Measurements from ENCODE around the gene SF3B5.
"Not testable (repeated sequence)": the region's sequence is repeated elsewhere in the genome, so short reads cannot be mapped to it uniquely, and the experiment has no call there.

SF3B5 gene

GRCh38 chr6:144133225-144133821 lies 38.0 kb upstream of the SF3B5 start:
- H3K9ac ChIP-seq (ENCODE audit: low read length in 5 of 5) = no peak overlapping the region
- H3K27ac ChIP-seq (ENCODE audit: low read depth, low read length) = no peak overlapping the region
- H3K27me3 ChIP-seq (ENCODE audit: control insufficient read depth in 5 of 5, insufficient read depth in 4 of 5, low read length in 5 of 5) = no peaks in the 10 kb centered on the region
- no peak overlapping the region for H3K4me3 ChIP-seq (ENCODE audit: low read depth in 1 of 5, low read length in 5 of 5)
- H3K4me1 ChIP-seq (ENCODE audit: control insufficient read depth in 5 of 5, insufficient read depth in 5 of 5, low read length in 5 of 5) = no peaks in the 10 kb centered on the region
- H3K9me3 ChIP-seq (ENCODE audit: control insufficient read depth in 5 of 5, low read length in 5 of 5) = no peaks in the 10 kb centered on the region
- H3K36me3 ChIP-seq (ENCODE audit: control insufficient read depth in 5 of 5, insufficient read depth in 5 of 5, low read length in 5 of 5) = no peaks in the 10 kb centered on the region

DNA sequence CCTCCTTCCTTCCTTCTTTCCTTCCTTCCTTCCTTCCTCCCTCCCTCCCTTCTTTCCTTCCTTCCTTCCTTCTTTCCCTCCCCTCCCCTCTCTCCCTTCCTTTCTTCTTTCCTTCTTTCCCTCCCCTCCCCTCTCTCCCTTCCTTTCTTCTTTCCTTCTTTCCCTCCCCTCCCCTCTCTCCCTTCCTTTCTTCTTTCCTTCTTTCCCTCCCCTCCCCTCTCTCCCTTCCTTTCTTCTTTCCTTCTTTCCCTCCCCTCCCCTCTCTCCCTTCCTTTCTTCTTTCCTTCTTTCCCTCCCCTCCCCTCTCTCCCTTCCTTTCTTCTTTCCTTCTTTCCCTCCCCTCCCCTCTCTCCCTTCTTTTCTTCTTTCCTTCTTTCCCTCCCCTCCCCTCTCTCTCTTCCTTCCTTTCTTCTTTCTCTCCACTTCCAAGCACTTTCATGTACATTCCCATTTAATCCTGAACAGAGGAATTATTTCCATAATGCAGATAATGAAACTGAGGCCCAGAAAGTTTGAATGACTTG lies 36.9 kb upstream of the SF3B5 start:
- H3K9ac ChIP-seq (ENCODE audit: low read length in 5 of 5); H3K27me3 ChIP-seq (ENCODE audit: control insufficient read depth in 5 of 5, insufficient read depth in 4 of 5, low read length in 5 of 5); H3K36me3 ChIP-seq (ENCODE audit: control insufficient read depth in 5 of 5, insufficient read depth in 5 of 5, low read length in 5 of 5); H3K4me1 ChIP-seq (ENCODE audit: control insufficient read depth in 5 of 5, insufficient read depth in 5 of 5, low read length in 5 of 5); H3K4me3 ChIP-seq (ENCODE audit: low read depth in 1 of 5, low read length in 5 of 5); H3K9me3 ChIP-seq (ENCODE audit: control insufficient read depth in 5 of 5, low read length in 5 of 5); H3K27ac ChIP-seq (ENCODE audit: low read depth, low read length): not testable (repeated sequence)

DNA sequence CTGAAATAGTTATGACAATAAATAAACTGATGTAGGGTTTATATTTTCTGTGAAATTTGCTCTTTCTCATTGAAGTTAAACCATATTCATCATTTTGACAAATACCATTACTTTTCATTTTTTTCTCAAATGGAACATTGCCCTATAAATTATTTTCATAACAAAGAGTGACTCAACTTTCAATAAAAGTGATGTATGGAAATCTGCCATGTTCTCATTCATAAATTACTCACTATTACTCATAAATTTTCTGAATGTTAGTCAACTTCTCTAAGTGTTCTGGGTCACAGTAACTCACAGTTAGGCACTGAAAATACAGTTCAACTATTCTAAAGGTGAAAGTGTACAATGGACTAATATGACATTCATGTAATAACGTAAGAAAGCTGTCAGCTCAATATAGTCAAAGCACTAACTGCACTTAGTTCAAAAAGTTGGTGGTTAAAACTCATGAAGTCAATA lies 35.9 kb upstream of the SF3B5 start:
- Histone ChIP-seq H3K27ac (ENCODE audit: low read depth, low read length) (no peak overlapping the region), H3K27me3 (ENCODE audit: control insufficient read depth in 5 of 5, insufficient read depth in 4 of 5, low read length in 5 of 5) (no peaks in the 10 kb centered on the region), H3K4me1 (ENCODE audit: control insufficient read depth in 5 of 5, insufficient read depth in 5 of 5, low read length in 5 of 5) (no peaks in the 10 kb centered on the region), H3K36me3 (ENCODE audit: control insufficient read depth in 5 of 5, insufficient read depth in 5 of 5, low read length in 5 of 5) (no peaks in the 10 kb centered on the region), H3K9me3 (ENCODE audit: control insufficient read depth in 5 of 5, low read length in 5 of 5) (no peaks in the 10 kb centered on the region), H3K9ac (ENCODE audit: low read length in 5 of 5) (no peak overlapping the region), H3K4me3 (ENCODE audit: low read depth in 1 of 5, low read length in 5 of 5) (no peak overlapping the region)

DNA sequence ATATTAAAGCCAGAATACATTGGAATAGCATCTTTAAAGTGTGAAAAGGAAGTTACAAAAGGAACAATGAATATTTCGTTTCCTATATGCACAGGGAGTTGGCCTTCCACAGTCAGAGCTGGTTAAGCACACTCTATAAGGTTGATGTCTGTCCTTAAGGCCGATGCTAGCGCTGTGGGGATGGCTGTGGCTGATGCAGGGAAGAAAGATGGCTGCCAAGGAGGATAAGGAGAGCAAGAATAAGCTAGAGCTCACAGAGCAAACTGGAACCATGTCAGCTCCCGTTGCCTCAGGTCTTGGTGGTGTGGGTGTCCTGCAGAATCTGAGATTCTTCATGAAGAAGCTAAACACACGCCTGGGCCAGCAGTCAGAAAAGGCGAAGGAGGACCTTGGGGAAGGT lies 34.1 kb upstream of the SF3B5 start:
- H3K27me3 ChIP-seq (ENCODE audit: control insufficient read depth in 5 of 5, insufficient read depth in 4 of 5, low read length in 5 of 5) = no peaks in the 10 kb centered on the region
- H3K9me3 ChIP-seq (ENCODE audit: control insufficient read depth in 5 of 5, low read length in 5 of 5) = no peaks in the 10 kb centered on the region
- no peak overlapping the region for H3K4me3 ChIP-seq (ENCODE audit: low read depth in 1 of 5, low read length in 5 of 5)
- no peaks in the 10 kb centered on the region for H3K36me3 ChIP-seq (ENCODE audit: control insufficient read depth in 5 of 5, insufficient read depth in 5 of 5, low read length in 5 of 5)
- no peaks in the 10 kb centered on the region for H3K4me1 ChIP-seq (ENCODE audit: control insufficient read depth in 5 of 5, insufficient read depth in 5 of 5, low read length in 5 of 5)
- H3K27ac ChIP-seq (ENCODE audit: low read depth, low read length) = no peak overlapping the region
- no peak overlapping the region for H3K9ac ChIP-seq (ENCODE audit: low read length in 5 of 5)

- no peaks in the 10 kb centered on the region for H3K4me1 ChIP-seq (ENCODE audit: control insufficient read depth in 5 of 5, insufficient read depth in 5 of 5, low read length in 5 of 5)
- no peaks in the 10 kb centered on the region for H3K27me3 ChIP-seq (ENCODE audit: control insufficient read depth in 5 of 5, insufficient read depth in 4 of 5, low read length in 5 of 5)
Observed at GRCh38 chr6:144127097-144127496, 31.7 kb upstream of the SF3B5 start.

GRCh38 chr6:144123836-144124235 lies 28.5 kb upstream of the SF3B5 start:
- H3K4me1 ChIP-seq (ENCODE audit: control insufficient read depth in 5 of 5, insufficient read depth in 5 of 5, low read length in 5 of 5) = no peaks in the 10 kb centered on the region
- no peaks in the 10 kb centered on the region for H3K27me3 ChIP-seq (ENCODE audit: control insufficient read depth in 5 of 5, insufficient read depth in 4 of 5, low read length in 5 of 5)
- H3K36me3 ChIP-seq (ENCODE audit: control insufficient read depth in 5 of 5, insufficient read depth in 5 of 5, low read length in 5 of 5) = no peaks in the 10 kb centered on the region
- H3K4me3 ChIP-seq (ENCODE audit: low read depth in 1 of 5, low read length in 5 of 5) = no peak overlapping the region
- H3K9ac ChIP-seq (ENCODE audit: low read length in 5 of 5) = no peak overlapping the region
- H3K27ac ChIP-seq (ENCODE audit: low read depth, low read length) = no peak overlapping the region
- no peaks in the 10 kb centered on the region for H3K9me3 ChIP-seq (ENCODE audit: control insufficient read depth in 5 of 5, low read length in 5 of 5)

More at GRCh38 chr6:144127097-144127496, 31.7 kb upstream of the SF3B5 start:
- Histone ChIP-seq H3K9ac (ENCODE audit: low read length in 5 of 5) (no peak overlapping the region), H3K9me3 (ENCODE audit: control insufficient read depth in 5 of 5, low read length in 5 of 5) (no peaks in the 10 kb centered on the region), H3K4me3 (ENCODE audit: low read depth in 1 of 5, low read length in 5 of 5) (no peak overlapping the region), H3K36me3 (ENCODE audit: control insufficient read depth in 5 of 5, insufficient read depth in 5 of 5, low read length in 5 of 5) (no peaks in the 10 kb centered on the region), H3K27ac (ENCODE audit: low read depth, low read length) (no peak overlapping the region)

GRCh38 chr6:144123421-144123820 lies 28.0 kb upstream of the SF3B5 start:
- no peaks in the 10 kb centered on the region for H3K4me1 ChIP-seq (ENCODE audit: control insufficient read depth in 5 of 5, insufficient read depth in 5 of 5, low read length in 5 of 5)
- no peaks in the 10 kb centered on the region for H3K27me3 ChIP-seq (ENCODE audit: control insufficient read depth in 5 of 5, insufficient read depth in 4 of 5, low read length in 5 of 5)
- no peaks in the 10 kb centered on the region for H3K9me3 ChIP-seq (ENCODE audit: control insufficient read depth in 5 of 5, low read length in 5 of 5)
- H3K27ac ChIP-seq (ENCODE audit: low read depth, low read length) = no peak overlapping the region
- no peaks in the 10 kb centered on the region for H3K36me3 ChIP-seq (ENCODE audit: control insufficient read depth in 5 of 5, insufficient read depth in 5 of 5, low read length in 5 of 5)
- H3K4me3 ChIP-seq (ENCODE audit: low read depth in 1 of 5, low read length in 5 of 5) = no peak overlapping the region
- H3K9ac ChIP-seq (ENCODE audit: low read length in 5 of 5) = no peak overlapping the region

DNA sequence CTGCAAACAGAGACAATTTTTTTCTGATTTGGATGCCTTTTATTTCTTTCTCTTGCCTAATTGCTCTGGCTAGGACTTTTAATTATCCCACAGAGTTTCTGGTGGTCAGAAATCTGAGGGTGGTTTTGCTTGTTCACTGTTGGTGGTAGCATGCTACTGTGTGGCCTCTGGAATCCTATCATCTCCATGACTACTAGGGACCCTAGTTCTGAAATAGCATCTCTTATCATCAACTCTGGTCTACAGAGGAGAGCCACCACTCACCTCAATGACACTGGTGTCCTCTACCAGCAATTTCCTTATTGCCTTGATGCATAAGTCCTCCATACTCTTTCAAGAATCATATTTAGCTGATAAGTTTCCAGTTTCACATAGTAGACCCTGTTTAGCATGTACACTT lies 27.5 kb upstream of the SF3B5 start:
- Histone ChIP-seq H3K27me3 (ENCODE audit: control insufficient read depth in 5 of 5, insufficient read depth in 4 of 5, low read length in 5 of 5) (no peaks in the 10 kb centered on the region), H3K27ac (ENCODE audit: low read depth, low read length) (no peak overlapping the region)

GRCh38 chr6:144119376-144119775 lies 24.0 kb upstream of the SF3B5 start:
- Histone ChIP-seq H3K4me3 (ENCODE audit: low read depth in 1 of 5, low read length in 5 of 5) (no peak overlapping the region), H3K9me3 (ENCODE audit: control insufficient read depth in 5 of 5, low read length in 5 of 5) (no peaks in the 10 kb centered on the region), H3K9ac (ENCODE audit: low read length in 5 of 5) (no peak overlapping the region), H3K27ac (ENCODE audit: low read depth, low read length) (no peak overlapping the region), H3K27me3 (ENCODE audit: control insufficient read depth in 5 of 5, insufficient read depth in 4 of 5, low read length in 5 of 5) (no peaks in the 10 kb centered on the region), H3K4me1 (ENCODE audit: control insufficient read depth in 5 of 5, insufficient read depth in 5 of 5, low read length in 5 of 5) (no peaks in the 10 kb centered on the region), H3K36me3 (ENCODE audit: control insufficient read depth in 5 of 5, insufficient read depth in 5 of 5, low read length in 5 of 5) (no peaks in the 10 kb centered on the region)

More for the DNA sequence above, 27.5 kb upstream of the SF3B5 start:
- H3K9ac ChIP-seq (ENCODE audit: low read length in 5 of 5) = no peak overlapping the region
- H3K4me1 ChIP-seq (ENCODE audit: control insufficient read depth in 5 of 5, insufficient read depth in 5 of 5, low read length in 5 of 5) = no peaks in the 10 kb centered on the region
- no peaks in the 10 kb centered on the region for H3K36me3 ChIP-seq (ENCODE audit: control insufficient read depth in 5 of 5, insufficient read depth in 5 of 5, low read length in 5 of 5)
- no peak overlapping the region for H3K4me3 ChIP-seq (ENCODE audit: low read depth in 1 of 5, low read length in 5 of 5)
- no peaks in the 10 kb centered on the region for H3K9me3 ChIP-seq (ENCODE audit: control insufficient read depth in 5 of 5, low read length in 5 of 5)

DNA sequence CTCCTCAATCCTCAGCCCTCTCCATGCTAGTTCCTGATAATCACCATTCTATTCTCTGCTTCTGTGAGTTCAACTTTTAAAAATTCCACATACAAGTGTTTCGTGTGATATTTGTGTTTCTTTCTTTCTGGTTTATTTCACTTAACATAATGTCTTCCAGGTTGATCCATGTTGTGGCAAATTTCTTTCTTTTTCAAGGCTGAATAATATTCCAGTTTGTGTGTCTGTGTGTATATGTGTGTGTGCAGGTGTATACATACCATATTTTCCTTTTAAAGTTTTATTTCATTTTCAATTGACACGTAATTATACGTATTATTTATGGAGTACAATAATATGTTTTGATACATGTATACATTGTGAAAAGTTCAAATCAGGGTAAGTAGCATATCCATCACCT lies 19.8 kb upstream of the SF3B5 start:
- H3K4me1 ChIP-seq (ENCODE audit: control insufficient read depth in 5 of 5, insufficient read depth in 5 of 5, low read length in 5 of 5) = no peaks in the 10 kb centered on the region
- H3K27ac ChIP-seq (ENCODE audit: low read depth, low read length) = no peak overlapping the region
- no peak overlapping the region for H3K9ac ChIP-seq (ENCODE audit: low read length in 5 of 5)
- no peaks in the 10 kb centered on the region for H3K27me3 ChIP-seq (ENCODE audit: control insufficient read depth in 5 of 5, insufficient read depth in 4 of 5, low read length in 5 of 5)
- H3K4me3 ChIP-seq (ENCODE audit: low read depth in 1 of 5, low read length in 5 of 5) = no peak overlapping the region
- no peaks in the 10 kb centered on the region for H3K9me3 ChIP-seq (ENCODE audit: control insufficient read depth in 5 of 5, low read length in 5 of 5)
- H3K36me3 ChIP-seq (ENCODE audit: control insufficient read depth in 5 of 5, insufficient read depth in 5 of 5, low read length in 5 of 5) = no peaks in the 10 kb centered on the region

Data from subcutaneous abdominal adipose tissue (tissue), 5 donors.